Measurements from ENCODE around the gene ABCB10. TPM values are rescaled to one million over a fixed set of nuclear protein-coding genes. Genes with fewer than 3 reads are reported as not detected.

ABCB10 gene
- total RNA-seq, 2 donors from 2014 or later, result 25.0 to 27.7 TPM

DNA sequence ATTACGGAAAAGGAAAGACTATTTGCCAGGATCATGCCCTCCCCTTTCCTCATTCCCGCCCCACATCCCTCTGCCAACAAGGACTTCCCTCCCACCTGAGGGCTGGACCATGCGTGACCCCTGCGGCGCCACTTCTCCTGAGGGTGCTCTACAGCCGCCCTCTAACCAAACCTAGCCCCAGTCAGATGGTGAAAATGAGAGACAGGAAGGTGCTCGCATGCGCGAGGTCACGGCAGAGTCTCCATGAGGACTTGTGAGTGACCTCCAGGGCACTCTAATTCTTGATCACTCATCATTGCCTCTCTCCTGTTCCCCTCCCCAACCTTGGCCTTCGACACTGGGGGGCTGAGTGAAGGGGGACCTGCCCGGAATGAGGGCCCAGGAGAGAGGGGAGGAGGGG, 35.3 kb upstream of the ABCB10 start:
- Histone ChIP-seq H3K9me3 (no peaks in the 10 kb centered on the region), H3K27me3 (replicated peaks; ENCODE audit: insufficient read depth) (no peaks in the 10 kb centered on the region), H3K4me1 (ENCODE audit: control insufficient read depth in 1 of 2, low read depth in 2 of 2) (peaks cover 17 to 53% of the 10 kb centered on the region in 2 donors), H3K27ac (peak overlapping the region; percentile 84 to 98), H3K4me3 (no peak overlapping the region), H3K36me3 (peaks cover 8% of the 10 kb centered on the region)
- DNase-seq (ENCODE audit: low spot score), result no peak
- no peak for ATAC-seq (ENCODE audit: insufficient number of reproducible peaks, low FRiP score, low read depth)
- TF ChIP-seq, protein P1, sequence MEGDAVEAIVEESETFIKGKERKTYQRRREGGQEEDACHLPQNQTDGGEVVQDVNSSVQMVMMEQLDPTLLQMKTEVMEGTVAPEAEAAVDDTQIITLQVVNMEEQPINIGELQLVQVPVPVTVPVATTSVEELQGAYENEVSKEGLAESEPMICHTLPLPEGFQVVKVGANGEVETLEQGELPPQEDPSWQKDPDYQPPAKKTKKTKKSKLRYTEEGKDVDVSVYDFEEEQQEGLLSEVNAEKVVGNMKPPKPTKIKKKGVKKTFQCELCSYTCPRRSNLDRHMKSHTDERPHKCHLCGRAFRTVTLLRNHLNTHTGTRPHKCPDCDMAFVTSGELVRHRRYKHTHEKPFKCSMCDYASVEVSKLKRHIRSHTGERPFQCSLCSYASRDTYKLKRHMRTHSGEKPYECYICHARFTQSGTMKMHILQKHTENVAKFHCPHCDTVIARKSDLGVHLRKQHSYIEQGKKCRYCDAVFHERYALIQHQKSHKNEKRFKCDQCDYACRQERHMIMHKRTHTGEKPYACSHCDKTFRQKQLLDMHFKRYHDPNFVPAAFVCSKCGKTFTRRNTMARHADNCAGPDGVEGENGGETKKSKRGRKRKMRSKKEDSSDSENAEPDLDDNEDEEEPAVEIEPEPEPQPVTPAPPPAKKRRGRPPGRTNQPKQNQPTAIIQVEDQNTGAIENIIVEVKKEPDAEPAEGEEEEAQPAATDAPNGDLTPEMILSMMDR (IDR thresholded peaks at IDR 0.05), result no peak

DNA sequence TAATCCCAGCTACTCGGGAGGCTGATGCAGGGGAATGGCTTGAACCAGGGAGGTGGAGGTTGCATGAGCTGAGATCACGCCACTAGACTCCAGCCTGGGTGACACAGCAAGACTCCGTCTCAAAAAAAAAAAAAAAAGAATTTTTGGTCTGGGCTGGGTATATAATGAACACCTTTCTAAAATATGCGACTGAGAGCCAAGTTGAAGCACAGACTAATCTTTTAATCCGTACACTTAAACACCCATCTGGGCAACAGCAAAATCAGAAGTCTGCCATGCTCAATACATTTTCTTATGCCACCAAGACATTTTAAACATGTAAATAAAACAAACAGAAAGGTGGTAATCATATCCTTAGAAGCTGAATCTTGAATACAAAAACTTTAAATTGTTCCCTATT, 31.6 kb upstream of the ABCB10 start:
- Histone ChIP-seq H3K36me3 (peaks cover 8% of the 10 kb centered on the region), H3K27ac (peak overlapping the region; percentile 46 to 54), H3K9me3 (no peaks in the 10 kb centered on the region), H3K4me3 (no peak overlapping the region), H3K4me1 (ENCODE audit: control insufficient read depth in 1 of 2, low read depth in 2 of 2) (peaks cover 0 to 19% of the 10 kb centered on the region in 2 donors), H3K27me3 (replicated peaks; ENCODE audit: insufficient read depth) (no peaks in the 10 kb centered on the region)
- TF ChIP-seq, protein P1 (IDR thresholded peaks at IDR 0.05), result no peak
- ATAC-seq (ENCODE audit: insufficient number of reproducible peaks, low FRiP score, low read depth), result no peak
- no peak for DNase-seq (ENCODE audit: low spot score)

DNA sequence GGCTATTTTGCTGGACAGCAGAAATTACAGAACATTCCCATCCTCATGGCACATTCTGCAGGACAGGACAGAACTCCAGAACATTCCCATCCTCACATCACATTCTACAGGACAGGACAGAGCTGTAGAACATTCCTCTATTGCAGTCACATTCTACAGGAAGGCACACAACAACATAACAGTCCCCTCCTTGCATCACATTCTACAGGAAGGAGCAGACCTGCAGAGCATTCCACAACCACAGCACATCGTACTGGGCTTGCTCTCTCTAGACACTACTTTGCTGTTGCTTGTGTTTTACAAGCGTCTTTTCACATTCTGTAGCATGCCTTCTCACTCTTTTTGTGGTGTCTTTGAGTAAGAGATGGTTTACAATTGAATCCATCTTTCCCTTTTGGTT, 26.8 kb upstream of the ABCB10 start:
- no peak overlapping the region for H3K4me3 ChIP-seq
- no peaks in the 10 kb centered on the region for H3K27me3 ChIP-seq (replicated peaks; ENCODE audit: insufficient read depth)
- TF ChIP-seq, protein P1 (IDR thresholded peaks at IDR 0.05), result no peak
- H3K4me1 ChIP-seq (ENCODE audit: control insufficient read depth in 1 of 2, low read depth in 2 of 2), result peaks cover 9 to 23% of the 10 kb centered on the region in 2 donors
- H3K9me3 ChIP-seq, result no peaks in the 10 kb centered on the region
- ATAC-seq (ENCODE audit: insufficient number of reproducible peaks, low FRiP score, low read depth), result no peak
- no peak overlapping the region for H3K27ac ChIP-seq
- H3K36me3 ChIP-seq, result no peaks in the 10 kb centered on the region
- no peak for DNase-seq (ENCODE audit: low spot score)

- Histone ChIP-seq H3K4me3 (no peak overlapping the region), H3K4me1 (ENCODE audit: control insufficient read depth in 1 of 2, low read depth in 2 of 2) (peaks cover 15 to 38% of the 10 kb centered on the region in 2 donors), H3K9me3 (no peaks in the 10 kb centered on the region), H3K27ac (peak overlapping the region; percentile 32 to 55), H3K36me3 (no peaks in the 10 kb centered on the region), H3K27me3 (replicated peaks; ENCODE audit: insufficient read depth) (no peaks in the 10 kb centered on the region)
- TF ChIP-seq, protein P1 (IDR thresholded peaks at IDR 0.05), result no peak
- DNase-seq (ENCODE audit: low spot score), result no peak
- no peak for ATAC-seq (ENCODE audit: insufficient number of reproducible peaks, low FRiP score, low read depth)
Observed at GRCh38 chr1:229582715-229583114, 24.2 kb upstream of the ABCB10 start.

- Histone ChIP-seq H3K9me3 (no peaks in the 10 kb centered on the region), H3K4me1 (ENCODE audit: control insufficient read depth in 1 of 2, low read depth in 2 of 2) (peaks cover 15 to 38% of the 10 kb centered on the region in 2 donors), H3K36me3 (no peaks in the 10 kb centered on the region), H3K27me3 (replicated peaks; ENCODE audit: insufficient read depth) (no peaks in the 10 kb centered on the region), H3K27ac (peak overlapping the region; percentile 32 to 55), H3K4me3 (peak overlapping the region; percentile 40)
- ATAC-seq (ENCODE audit: insufficient number of reproducible peaks, low FRiP score, low read depth) (peak; percentile 44), DNase-seq (ENCODE audit: low spot score) (no peak)
- TF ChIP-seq, protein P1 (IDR thresholded peaks at IDR 0.05), result no peak
Observed at GRCh38 chr1:229582011-229582694, 23.6 kb upstream of the ABCB10 start.

All from thoracic aorta (tissue), 2 donors.